HEK293 (cell line): Measurements from ENCODE around the gene LSP1.

Experiments
- CTCF ChIA-PET: fragments of 350-600 bp; formaldehyde crosslinking; extraction: SDS; loops from one replicate; lab custom pipeline; 2021; ENCODE audit warnings: antibody characterized with exemption; lab: Yijun Ruan, JAX
- POLR2A ChIA-PET: fragments of 300-600 bp; formaldehyde crosslinking; extraction: SDS; loops from one replicate; lab custom pipeline; 2020; ENCODE audit warnings: antibody characterized with exemption, inconsistent platforms; lab: Yijun Ruan, JAX
- H3K27ac ChIP-seq: fragments of 200-500 bp; sonication (Bioruptor generic); 2 replicates; pipeline ENCODE4 v1.5.1; 2014; ENCODE audit warnings: low read depth, low read length, control low read depth, inconsistent platforms; ENCODE audit errors: extremely low read depth
- H3K36me3 ChIP-seq, 2 experiments: fragments of 200-500 bp in 1 of 2; sonication (Bioruptor generic) in 1 of 2; 1 replicate in 1 of 2; 2 replicates in 1 of 2; pipeline ENCODE4 v1.5.1; 2014 to 2017; ENCODE audit warnings: inconsistent platforms in 2 of 2, low read length in 2 of 2; ENCODE audit not compliant: control insufficient read depth in 2 of 2, insufficient read depth in 1 of 2
- H3K4me1 ChIP-seq: fragments of 200-500 bp; sonication (Bioruptor generic); 2 replicates; pipeline ENCODE4 v1.5.1; 2014; ENCODE audit warnings: mild to moderate bottlenecking, low read length, inconsistent platforms; ENCODE audit not compliant: control insufficient read depth, insufficient read depth
- H3K4me3 ChIP-seq: 2 replicates; pipeline ENCODE4 v1.5.1; 2011; ENCODE audit warnings: low read depth, mild to moderate bottlenecking, control low read depth, low read length, moderate library complexity
- H3K9me3 ChIP-seq: fragments of 200-500 bp; sonication (Bioruptor generic); 2 replicates; pipeline ENCODE4 v1.5.1; 2014; ENCODE audit warnings: low read depth, low read length, inconsistent platforms; ENCODE audit not compliant: control insufficient read depth, insufficient read depth
- ATF2 ChIP-seq: fragments of 450-650 bp; formaldehyde crosslinking; IDR thresholded peaks from 2 replicates; pipeline ENCODE4 v1.5.1; 2016; ENCODE audit warnings: missing biosample characterization, missing genetic modification characterization, low read depth
- BCL11A ChIP-seq: fragments of 450-650 bp; formaldehyde crosslinking; IDR thresholded peaks from 2 replicates; pipeline ENCODE4 v1.5.1; 2016; ENCODE audit warnings: low read depth, missing biosample characterization, missing genetic modification characterization
- CTCF ChIP-seq: fragments of 450-650 bp; formaldehyde crosslinking; IDR thresholded peaks from 2 replicates; pipeline ENCODE4 v1.5.1; 2016; ENCODE audit warnings: missing biosample characterization, missing genetic modification characterization
- FEZF1 ChIP-seq: fragments of 450-650 bp; formaldehyde crosslinking; IDR thresholded peaks from 2 replicates; pipeline ENCODE4 v1.5.1; 2016; ENCODE audit warnings: missing biosample characterization, missing genetic modification characterization
- GLIS1 ChIP-seq: fragments of 450-650 bp; formaldehyde crosslinking; IDR thresholded peaks from 2 replicates; pipeline ENCODE4 v1.5.1; 2016; ENCODE audit warnings: missing biosample characterization, missing genetic modification characterization
- KLF7 ChIP-seq: fragments of 450-650 bp; formaldehyde crosslinking; IDR thresholded peaks from 2 replicates; pipeline ENCODE4 v1.5.1; 2016; ENCODE audit warnings: missing biosample characterization, missing genetic modification characterization, borderline replicate concordance
- PATZ1 ChIP-seq: fragments of 450-650 bp; formaldehyde crosslinking; IDR thresholded peaks from 2 replicates; pipeline ENCODE4 v1.5.1; 2016; ENCODE audit warnings: missing biosample characterization, missing genetic modification characterization
- PBX3 ChIP-seq: sonication (generic); formaldehyde crosslinking; IDR thresholded peaks from 2 replicates; pipeline ENCODE4 v1.8.1; 2022; ENCODE audit warnings: mild to moderate bottlenecking, moderate library complexity, missing genetic modification reagents
- ZBTB10 ChIP-seq: fragments of 450-650 bp; formaldehyde crosslinking; IDR thresholded peaks from 2 replicates; pipeline ENCODE4 v1.5.1; 2016; ENCODE audit warnings: missing biosample characterization, missing genetic modification characterization
- ZBTB20 ChIP-seq: fragments of 450-650 bp; formaldehyde crosslinking; IDR thresholded peaks from 2 replicates; pipeline ENCODE4 v1.5.1; 2016; ENCODE audit warnings: missing biosample characterization, missing genetic modification characterization
- ZFHX2 ChIP-seq: fragments of 450-650 bp; formaldehyde crosslinking; conservative IDR thresholded peaks from 2 replicates; pipeline ENCODE4 v1.5.1; 2016; ENCODE audit warnings: missing biosample characterization, missing genetic modification characterization
- ZNF341 ChIP-seq: fragments of 450-650 bp; formaldehyde crosslinking; IDR thresholded peaks from 2 replicates; pipeline ENCODE4; 2016; ENCODE audit warnings: low read depth, missing biosample characterization, missing genetic modification characterization
- ZNF510 ChIP-seq: fragments of 450-650 bp; formaldehyde crosslinking; IDR thresholded peaks from 2 replicates; pipeline ENCODE4 v1.5.1; 2018; ENCODE audit warnings: mild to moderate bottlenecking, missing genetic modification characterization, missing biosample characterization; ENCODE audit not compliant: insufficient replicate concordance
- ZNF596 ChIP-seq: fragments of 450-650 bp; IDR thresholded peaks from 2 replicates; pipeline ENCODE4 v1.5.0; 2018; ENCODE audit warnings: missing biosample characterization, mild to moderate bottlenecking, missing genetic modification characterization, moderate library complexity
- ZNF600 ChIP-seq: fragments of 450-650 bp; formaldehyde crosslinking; IDR thresholded peaks from 2 replicates; pipeline ENCODE4 v1.5.1; 2016; ENCODE audit warnings: missing biosample characterization, missing genetic modification characterization
- ZNF664 ChIP-seq: fragments of 450-650 bp; formaldehyde crosslinking; IDR thresholded peaks from 2 replicates; pipeline ENCODE4 v1.5.1; 2016; ENCODE audit warnings: missing biosample characterization, missing genetic modification characterization
- ZNF776 ChIP-seq: fragments of 450-650 bp; formaldehyde crosslinking; IDR thresholded peaks from 2 replicates; pipeline ENCODE4 v1.5.0; 2017; ENCODE audit warnings: missing biosample characterization, missing genetic modification characterization, borderline replicate concordance
- ZNF785 ChIP-seq: fragments of 450-650 bp; formaldehyde crosslinking; IDR thresholded peaks from 2 replicates; pipeline ENCODE4 v1.5.1; 2016; ENCODE audit warnings: missing biosample characterization, missing genetic modification characterization
- ZNF843 ChIP-seq: fragments of 450-650 bp; formaldehyde crosslinking; IDR thresholded peaks from 2 replicates; pipeline ENCODE4 v1.5.1; 2016; ENCODE audit warnings: missing biosample characterization, missing genetic modification characterization
- ZSCAN30 ChIP-seq: fragments of 450-650 bp; IDR thresholded peaks from 2 replicates; pipeline ENCODE4 v1.5.1; 2018; ENCODE audit warnings: missing biosample characterization, mild to moderate bottlenecking, missing genetic modification characterization, moderate library complexity

Gene LSP1

GRCh38 chr11:1827095-1827813, 25.6 kb upstream of the LSP1 start:
- no peaks in the 10 kb centered on the region for H3K4me1 ChIP-seq
- no peaks in the 10 kb centered on the region for H3K36me3 ChIP-seq
- no peak overlapping the region for H3K4me3 ChIP-seq
- H3K27ac ChIP-seq, result no peak overlapping the region
- no peaks in the 10 kb centered on the region for H3K9me3 ChIP-seq
- no peak for TF ChIP-seq ZNF785 (tag by site-specific recombination)
- no peak for TF ChIP-seq KLF7
- TF ChIP-seq PBX3, result peak; percentile 74; the same call in 1 of the 2 replicates
- TF ChIP-seq ZNF843 (tag by site-specific recombination), result no peak
- TF ChIP-seq ZBTB10 (tag by site-specific recombination), result peak; percentile 54; the same call in 1 of the 2 replicates
- TF ChIP-seq ZBTB20, result peak; percentile 82
- TF ChIP-seq ATF2, result no peak
- peak; percentile 37; the same call in 1 of the 2 replicates for TF ChIP-seq ZNF341 (tag by site-specific recombination)
- peak; percentile 24; the same call in 1 of the 2 replicates for TF ChIP-seq ZNF600 (tag by site-specific recombination)
- TF ChIP-seq FEZF1 (tag by site-specific recombination), result no peak
- peak; percentile 65 for TF ChIP-seq ZFHX2
- no peak for TF ChIP-seq ZNF776 (tag by site-specific recombination)
- TF ChIP-seq PATZ1, result peak; percentile 32; the same call in 1 of the 2 replicates
- no peak for TF ChIP-seq ZNF510 (tag by site-specific recombination)
- TF ChIP-seq ZNF664, result no peak
- no peak for TF ChIP-seq ZNF596
- no peak for TF ChIP-seq BCL11A
- TF ChIP-seq CTCF (tag by site-specific recombination), result peak; percentile 8; the same call in 1 of the 2 replicates
- 0 out of 2 replicates have a peak, but pooled peaks have one; percentile 48 for TF ChIP-seq ZSCAN30 (tag by site-specific recombination)
- TF ChIP-seq GLIS1 (tag by site-specific recombination), result no peak
- TF ChIP-seq, all 188 proteins: peak for 9
- CTCF ChIA-PET, result interaction anchor here (0.5 to 8.2 kb wide), 7 partner anchors 42 to 325 kb away, joined by 3 to 261 read pairs (median 3); no protein-coding TSS in a partner anchor
- POLR2A ChIA-PET, result no interaction called here
